Tibial nerve (tissue), 3 donors: Measurements from ENCODE around the gene UGT1A1.

Experiments
- POLR2A ChIP-seq, 2 donors: fragments of 450-650 bp; IDR thresholded peaks; one replicate each; pipeline ENCODE4 v1.6.1; 2017; ENCODE audit warnings: antibody characterized with exemption in 2 of 2, mild to moderate bottlenecking in 2 of 2, moderate library complexity in 2 of 2
- TF ChIP-seq, protein P1 (sequence below), 5 experiments: fragments of 200-600 bp in 3 of 5; fragments of 450-650 bp in 2 of 5; sonication (generic) in 3 of 5; IDR thresholded peaks; one replicate each; pipeline ENCODE4 v1.5.1; 2016 to 2019; ENCODE audit warnings: antibody characterized with exemption in 5 of 5, mild to moderate bottlenecking in 3 of 5, moderate library complexity in 2 of 5

DNA sequence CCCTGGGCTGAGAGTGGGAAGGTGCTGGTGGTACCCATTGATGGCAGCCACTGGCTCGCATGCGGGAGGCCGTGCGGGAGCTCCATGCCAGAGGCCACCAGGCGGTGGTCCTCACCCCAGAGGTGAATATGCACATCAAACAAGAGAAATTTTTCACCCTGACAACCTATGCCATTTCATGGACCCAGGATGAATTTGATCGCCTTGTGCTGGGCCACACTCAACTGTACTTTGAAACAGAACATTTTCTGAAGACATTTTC lies 12.9 kb upstream of the UGT1A1 start:
- TF ChIP-seq, protein P1, sequence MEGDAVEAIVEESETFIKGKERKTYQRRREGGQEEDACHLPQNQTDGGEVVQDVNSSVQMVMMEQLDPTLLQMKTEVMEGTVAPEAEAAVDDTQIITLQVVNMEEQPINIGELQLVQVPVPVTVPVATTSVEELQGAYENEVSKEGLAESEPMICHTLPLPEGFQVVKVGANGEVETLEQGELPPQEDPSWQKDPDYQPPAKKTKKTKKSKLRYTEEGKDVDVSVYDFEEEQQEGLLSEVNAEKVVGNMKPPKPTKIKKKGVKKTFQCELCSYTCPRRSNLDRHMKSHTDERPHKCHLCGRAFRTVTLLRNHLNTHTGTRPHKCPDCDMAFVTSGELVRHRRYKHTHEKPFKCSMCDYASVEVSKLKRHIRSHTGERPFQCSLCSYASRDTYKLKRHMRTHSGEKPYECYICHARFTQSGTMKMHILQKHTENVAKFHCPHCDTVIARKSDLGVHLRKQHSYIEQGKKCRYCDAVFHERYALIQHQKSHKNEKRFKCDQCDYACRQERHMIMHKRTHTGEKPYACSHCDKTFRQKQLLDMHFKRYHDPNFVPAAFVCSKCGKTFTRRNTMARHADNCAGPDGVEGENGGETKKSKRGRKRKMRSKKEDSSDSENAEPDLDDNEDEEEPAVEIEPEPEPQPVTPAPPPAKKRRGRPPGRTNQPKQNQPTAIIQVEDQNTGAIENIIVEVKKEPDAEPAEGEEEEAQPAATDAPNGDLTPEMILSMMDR (IDR thresholded peaks at IDR 0.05) = no peak
- no peak for TF ChIP-seq POLR2A (IDR thresholded peaks at IDR 0.05)
